ENCODE results near the gene RNF31. TPM values are rescaled to one million over a fixed set of nuclear protein-coding genes. Genes with fewer than 3 reads are reported as not detected.

Gene RNF31
- polyA plus RNA-seq, 4 donors = 33.7 to 83.0 (median 48.9) TPM

DNA sequence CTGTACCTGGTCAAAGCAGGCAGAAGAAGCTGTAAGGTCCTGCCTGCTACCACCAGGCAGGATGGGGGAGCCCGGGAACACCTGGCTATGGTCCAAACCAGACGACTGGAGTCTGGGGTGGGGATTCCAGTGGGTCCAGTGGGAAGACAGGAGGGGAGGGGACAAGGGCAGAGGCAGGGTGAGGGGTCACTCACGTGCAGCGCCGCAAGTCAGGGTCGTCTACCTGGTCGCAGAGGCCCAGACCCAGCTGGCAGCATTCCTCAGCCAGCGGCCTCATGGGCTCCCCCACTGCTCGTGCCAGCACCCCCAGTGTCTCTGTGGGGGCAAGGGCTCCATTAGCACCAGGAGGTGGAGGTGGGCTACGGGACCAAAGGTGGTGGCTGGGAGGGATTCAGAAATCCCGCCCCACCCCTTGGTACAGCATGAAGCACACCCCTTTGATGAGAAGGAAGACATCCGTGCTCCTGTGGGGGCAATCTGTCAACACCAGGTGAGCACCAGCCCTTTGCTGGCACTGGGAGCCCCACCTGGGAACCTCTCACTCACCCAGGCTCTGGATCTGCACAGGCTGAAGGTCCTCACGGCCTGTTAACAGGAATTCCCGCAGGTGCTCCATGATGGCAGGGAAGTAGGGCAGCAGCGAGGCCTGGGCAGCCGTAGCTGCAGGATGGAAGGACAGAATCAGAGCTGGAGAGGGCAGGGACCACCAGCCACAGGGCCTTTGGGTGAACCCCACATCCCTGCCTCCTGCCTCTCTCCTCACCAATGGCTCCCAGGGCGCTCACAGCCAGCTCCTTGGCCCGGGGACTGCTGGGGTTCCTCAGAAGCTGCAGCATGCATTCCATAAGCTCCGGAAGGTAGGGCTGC, 37.0 kb downstream of the RNF31 start:
- H3K4me3 ChIP-seq (ENCODE audit: low read depth in 1 of 3, low read length in 3 of 3) = no peak overlapping the region
- peaks cover 5 to 84% (median 9%) of the 10 kb centered on the region in 3 donors for H3K36me3 ChIP-seq (ENCODE audit: control insufficient read depth in 3 of 3, insufficient read depth in 2 of 3, low read depth in 1 of 3, low read length in 3 of 3)
- H3K4me1 ChIP-seq (ENCODE audit: control insufficient read depth in 3 of 3, insufficient read depth in 2 of 3, low read depth in 1 of 3, low read length in 2 of 3) = peaks cover 0 to 50% (median 6%) of the 10 kb centered on the region in 3 donors
- FAIRE-seq (no peak), DNase-seq (no peak)
- no peaks in the 10 kb centered on the region for H3K9me3 ChIP-seq (ENCODE audit: control insufficient read depth in 2 of 2, insufficient read depth in 1 of 2, low read depth in 1 of 2, low read length in 1 of 2)
- no peak overlapping the region for H3K27ac ChIP-seq (ENCODE audit: low read depth in 1 of 3, low read length in 2 of 3)
- 89 to 94% (median 91%) methylated on average over 19 of the region's 19 CpGs for WGBS, 3 donors
- H3K27me3 ChIP-seq (ENCODE audit: control insufficient read depth in 3 of 3, insufficient read depth in 3 of 3, low read length in 3 of 3) = no peaks in the 10 kb centered on the region

DNA sequence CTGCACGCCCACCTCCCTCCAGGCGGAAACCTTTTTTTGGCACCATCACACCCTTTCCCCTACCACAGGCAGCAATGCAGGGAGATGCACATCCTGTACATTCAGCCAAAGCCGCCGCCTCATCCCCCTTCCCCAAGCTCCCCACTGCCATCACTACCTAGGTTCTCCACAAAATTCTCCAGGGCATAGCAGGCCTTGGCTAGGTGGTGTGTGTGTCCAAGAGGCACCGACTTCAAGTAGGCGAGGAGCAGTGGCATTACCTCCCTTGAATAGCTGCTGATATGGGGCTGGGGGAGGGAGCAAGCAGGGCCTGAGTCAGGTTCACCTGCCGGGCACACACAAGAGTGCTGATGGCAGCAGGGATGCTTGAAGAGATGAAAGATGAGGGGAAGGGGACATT, 37.7 kb downstream of the RNF31 start:
- no peak for FAIRE-seq
- no peaks in the 10 kb centered on the region for H3K27me3 ChIP-seq (ENCODE audit: control insufficient read depth in 3 of 3, insufficient read depth in 3 of 3, low read length in 3 of 3)
- peaks cover 0 to 43% (median 6%) of the 10 kb centered on the region in 3 donors for H3K4me1 ChIP-seq (ENCODE audit: control insufficient read depth in 3 of 3, insufficient read depth in 2 of 3, low read depth in 1 of 3, low read length in 2 of 3)
- H3K27ac ChIP-seq (ENCODE audit: low read depth in 1 of 3, low read length in 2 of 3) = no peak overlapping the region
- DNase-seq = no peak
- H3K4me3 ChIP-seq (ENCODE audit: low read depth in 1 of 3, low read length in 3 of 3) = no peak overlapping the region
- 95 to 98% (median 95%) methylated on average over 7 of the region's 7 CpGs for WGBS, 3 donors
- H3K9me3 ChIP-seq (ENCODE audit: control insufficient read depth in 2 of 2, insufficient read depth in 1 of 2, low read depth in 1 of 2, low read length in 1 of 2) = no peaks in the 10 kb centered on the region
- H3K36me3 ChIP-seq (ENCODE audit: control insufficient read depth in 3 of 3, insufficient read depth in 2 of 3, low read depth in 1 of 3, low read length in 3 of 3) = peaks cover 2 to 82% (median 9%) of the 10 kb centered on the region in 3 donors

DNA sequence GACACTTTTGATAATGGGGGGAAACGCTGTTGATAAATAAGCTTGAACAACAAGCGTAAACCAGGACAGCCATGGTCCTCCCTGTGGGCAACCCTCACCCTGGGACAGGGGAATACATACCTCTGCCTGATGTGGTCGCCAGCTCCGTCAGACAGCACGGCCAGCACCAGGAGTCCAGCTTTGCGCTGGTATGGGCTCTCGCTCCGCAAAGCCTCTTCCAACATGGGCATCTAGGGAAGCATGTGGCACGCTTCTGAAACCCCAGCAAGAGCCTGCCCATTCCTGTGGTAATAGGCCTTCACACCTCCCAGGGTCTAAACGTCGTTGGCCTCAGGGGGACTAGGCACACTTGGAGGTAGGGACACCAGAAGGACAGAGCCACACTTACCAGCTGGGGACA, 38.4 kb downstream of the RNF31 start:
- WGBS, 3 donors = 90 to 95% (median 94%) methylated on average over 11 of the region's 11 CpGs
- DNase-seq (no peak), FAIRE-seq (no peak)
- Histone ChIP-seq H3K4me1 (ENCODE audit: control insufficient read depth in 3 of 3, insufficient read depth in 2 of 3, low read depth in 1 of 3, low read length in 2 of 3) (peaks cover 0 to 36% (median 6%) of the 10 kb centered on the region in 3 donors), H3K4me3 (ENCODE audit: low read depth in 1 of 3, low read length in 3 of 3) (no peak overlapping the region), H3K36me3 (ENCODE audit: control insufficient read depth in 3 of 3, insufficient read depth in 2 of 3, low read depth in 1 of 3, low read length in 3 of 3) (peaks cover 2 to 80% (median 9%) of the 10 kb centered on the region in 3 donors), H3K9me3 (ENCODE audit: control insufficient read depth in 2 of 2, insufficient read depth in 1 of 2, low read depth in 1 of 2, low read length in 1 of 2) (no peaks in the 10 kb centered on the region), H3K27me3 (ENCODE audit: control insufficient read depth in 3 of 3, insufficient read depth in 3 of 3, low read length in 3 of 3) (no peaks in the 10 kb centered on the region), H3K27ac (ENCODE audit: low read depth in 1 of 3, low read length in 2 of 3) (no peak overlapping the region)

DNA sequence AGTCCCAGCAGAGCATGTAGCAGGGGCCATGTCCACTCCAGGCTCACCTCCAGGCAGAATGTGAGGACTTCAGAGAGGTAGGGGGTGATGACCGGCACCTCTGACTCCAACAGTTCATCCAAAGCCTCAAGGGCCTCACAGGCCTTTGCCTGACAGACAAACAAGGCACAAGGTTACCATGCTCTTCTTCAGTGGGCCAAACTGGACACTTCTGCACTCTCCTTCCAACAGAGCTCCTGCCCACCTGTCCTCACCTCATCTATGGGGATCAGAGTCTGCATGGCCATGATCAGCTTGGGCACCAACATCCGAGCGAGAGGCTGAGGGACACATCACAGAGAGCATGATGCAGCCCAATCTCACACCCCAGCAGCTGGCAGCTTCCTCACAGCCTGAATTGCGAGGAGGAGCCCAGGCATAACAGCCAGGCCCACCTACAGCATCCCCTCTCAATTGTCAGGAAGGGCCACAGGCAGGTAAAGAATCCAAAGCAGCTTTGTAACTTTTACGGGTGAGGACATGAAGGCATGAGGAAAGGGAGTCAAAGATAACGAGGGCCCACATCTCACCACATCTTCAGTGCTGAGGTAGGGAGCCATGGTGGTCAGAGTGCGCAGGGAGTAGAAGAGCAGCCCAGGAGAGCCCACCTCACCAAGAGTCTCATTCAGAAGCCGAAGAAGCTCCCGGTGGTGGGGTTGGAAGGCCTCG, 39.7 kb downstream of the RNF31 start:
- H3K27ac ChIP-seq (ENCODE audit: low read depth in 1 of 3, low read length in 2 of 3) = no peak overlapping the region
- FAIRE-seq (no peak), DNase-seq (no peak)
- H3K4me3 ChIP-seq (ENCODE audit: low read depth in 1 of 3, low read length in 3 of 3) = no peak overlapping the region
- 90 to 94% (median 92%) methylated on average over 9 to 10 of the region's 10 CpGs for WGBS, 3 donors
- peaks cover 0 to 24% (median 6%) of the 10 kb centered on the region in 3 donors for H3K4me1 ChIP-seq (ENCODE audit: control insufficient read depth in 3 of 3, insufficient read depth in 2 of 3, low read depth in 1 of 3, low read length in 2 of 3)
- no peaks in the 10 kb centered on the region for H3K9me3 ChIP-seq (ENCODE audit: control insufficient read depth in 2 of 2, insufficient read depth in 1 of 2, low read depth in 1 of 2, low read length in 1 of 2)
- no peaks in the 10 kb centered on the region for H3K27me3 ChIP-seq (ENCODE audit: control insufficient read depth in 3 of 3, insufficient read depth in 3 of 3, low read length in 3 of 3)
- H3K36me3 ChIP-seq (ENCODE audit: control insufficient read depth in 3 of 3, insufficient read depth in 2 of 3, low read depth in 1 of 3, low read length in 3 of 3) = peaks cover 0 to 73% (median 10%) of the 10 kb centered on the region in 3 donors

DNA sequence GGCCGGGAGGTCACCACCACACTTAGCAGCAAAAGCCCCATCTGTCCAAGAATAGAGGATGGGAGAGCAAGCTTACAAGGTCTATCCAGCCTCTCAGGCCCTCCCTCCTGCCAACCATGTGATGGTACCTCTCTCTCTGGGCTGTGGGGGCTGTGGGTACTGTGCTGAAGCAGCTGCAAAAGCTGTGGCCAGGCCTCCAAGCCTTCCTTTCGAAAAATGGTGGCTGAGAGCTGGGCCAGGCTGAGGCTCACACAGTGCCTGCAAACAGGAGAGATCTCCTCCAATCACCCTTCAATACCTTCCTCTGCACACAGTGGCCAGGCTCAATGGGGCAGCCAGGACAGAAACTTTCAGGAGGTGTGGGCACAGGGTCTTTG, 40.2 kb downstream of the RNF31 start:
- peaks cover 0 to 21% (median 6%) of the 10 kb centered on the region in 3 donors for H3K4me1 ChIP-seq (ENCODE audit: control insufficient read depth in 3 of 3, insufficient read depth in 2 of 3, low read depth in 1 of 3, low read length in 2 of 3)
- H3K36me3 ChIP-seq (ENCODE audit: control insufficient read depth in 3 of 3, insufficient read depth in 2 of 3, low read depth in 1 of 3, low read length in 3 of 3) = peaks cover 0 to 73% (median 10%) of the 10 kb centered on the region in 3 donors
- H3K4me3 ChIP-seq (ENCODE audit: low read depth in 1 of 3, low read length in 3 of 3) = peak overlapping the region in 1 of 3 donors; percentile 80
- no peaks in the 10 kb centered on the region for H3K9me3 ChIP-seq (ENCODE audit: control insufficient read depth in 2 of 2, insufficient read depth in 1 of 2, low read depth in 1 of 2, low read length in 1 of 2)
- WGBS, 3 donors = 86 to 92% (median 90%) methylated on average over 2 of the region's 2 CpGs
- DNase-seq (no peak), FAIRE-seq (no peak)
- H3K27ac ChIP-seq (ENCODE audit: low read depth in 1 of 3, low read length in 2 of 3) = peak overlapping the region in 2 of 3 donors; percentile 8 to 84
- no peaks in the 10 kb centered on the region for H3K27me3 ChIP-seq (ENCODE audit: control insufficient read depth in 3 of 3, insufficient read depth in 3 of 3, low read length in 3 of 3)

DNA sequence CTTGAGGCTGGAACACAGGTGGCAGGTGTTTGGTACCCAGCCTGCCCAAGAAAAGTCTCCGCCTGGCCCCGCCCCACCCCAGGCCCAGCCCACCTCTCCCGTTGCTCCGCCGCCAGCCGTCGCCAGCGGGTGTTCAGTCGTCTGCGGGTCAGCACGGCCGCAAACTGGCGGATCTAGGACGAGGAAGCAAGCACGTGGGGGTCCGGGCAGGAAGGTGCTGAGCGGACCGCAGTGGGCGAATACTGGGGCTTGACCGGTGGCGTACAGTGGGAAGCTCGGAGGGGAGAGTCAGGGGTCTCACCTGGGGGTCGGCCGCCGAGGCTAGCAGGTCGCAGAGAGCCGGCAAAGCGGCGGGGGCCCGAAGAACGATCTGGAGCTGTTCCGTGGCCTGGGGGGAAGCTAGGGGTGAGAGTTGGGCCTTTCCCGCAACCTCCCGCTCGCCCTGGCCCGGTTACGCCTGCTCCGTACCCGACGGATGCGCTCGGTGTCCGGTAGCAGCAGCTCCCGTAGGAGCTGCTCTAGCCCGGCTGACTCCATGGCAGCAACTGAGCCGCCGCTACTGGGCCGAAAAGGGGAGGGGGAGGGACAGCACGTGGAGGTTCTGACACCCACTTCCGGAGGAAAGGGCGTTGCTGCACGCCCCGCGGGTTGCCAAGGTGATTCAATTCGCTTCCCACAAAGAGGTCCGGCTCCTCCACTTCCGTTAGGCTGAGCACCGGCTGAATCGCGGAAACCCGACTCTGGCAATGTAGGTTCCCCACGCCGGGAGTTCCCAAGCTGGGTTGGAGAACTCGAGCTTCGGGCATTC, 41.2 kb downstream of the RNF31 start, which contains the start of gene IPO4:
Gene IPO4, minus strand, starts transcription at position 566 of the 808 bp plus-strand sequence. Its CDS starts 29 bp downstream, at position 537.
- Histone ChIP-seq H3K4me3 (ENCODE audit: low read depth in 1 of 3, low read length in 3 of 3) (peak within 1 kb of the TSS; percentile 54 to 80 (median 70)), H3K36me3 (ENCODE audit: control insufficient read depth in 3 of 3, insufficient read depth in 2 of 3, low read depth in 1 of 3, low read length in 3 of 3) (peaks cover 0 to 71% (median 5%) of the 10 kb centered on the region in 3 donors), H3K27ac (ENCODE audit: low read depth in 1 of 3, low read length in 2 of 3) (peak within 1 kb of the TSS in 2 of 3 donors; percentile 74 to 84), H3K9me3 (ENCODE audit: control insufficient read depth in 2 of 2, insufficient read depth in 1 of 2, low read depth in 1 of 2, low read length in 1 of 2) (no peaks in the 10 kb centered on the region), H3K27me3 (ENCODE audit: control insufficient read depth in 3 of 3, insufficient read depth in 3 of 3, low read length in 3 of 3) (no peaks in the 10 kb centered on the region), H3K4me1 (ENCODE audit: control insufficient read depth in 3 of 3, insufficient read depth in 2 of 3, low read depth in 1 of 3, low read length in 2 of 3) (peaks cover 0 to 21% (median 6%) of the 10 kb centered on the region in 3 donors)
- WGBS, 3 donors = 0% methylated on average over 59 to 65 of the region's 65 CpGs
- DNase-seq = peak; percentile 96 to 97
- no peak for FAIRE-seq

GRCh38 chr14:24189059-24189375, 41.7 kb downstream of the RNF31 start:
- no peak for FAIRE-seq
- DNase-seq = no peak
- Histone ChIP-seq H3K36me3 (ENCODE audit: control insufficient read depth in 3 of 3, insufficient read depth in 2 of 3, low read depth in 1 of 3, low read length in 3 of 3) (peaks cover 0 to 65% (median 4%) of the 10 kb centered on the region in 3 donors), H3K4me3 (ENCODE audit: low read depth in 1 of 3, low read length in 3 of 3) (peak overlapping the region in 1 of 3 donors; percentile 80), H3K4me1 (ENCODE audit: control insufficient read depth in 3 of 3, insufficient read depth in 2 of 3, low read depth in 1 of 3, low read length in 2 of 3) (peaks cover 0 to 22% (median 6%) of the 10 kb centered on the region in 3 donors), H3K27ac (ENCODE audit: low read depth in 1 of 3, low read length in 2 of 3) (peak overlapping the region in 2 of 3 donors; percentile 42 to 44), H3K9me3 (ENCODE audit: control insufficient read depth in 2 of 2, insufficient read depth in 1 of 2, low read depth in 1 of 2, low read length in 1 of 2) (no peaks in the 10 kb centered on the region), H3K27me3 (ENCODE audit: control insufficient read depth in 3 of 3, insufficient read depth in 3 of 3, low read length in 3 of 3) (no peaks in the 10 kb centered on the region)
- WGBS, 3 donors = 0 to 4% (median 1%) methylated on average over 3 of the region's 3 CpGs

- no peak for DNase-seq
- H3K4me1 ChIP-seq (ENCODE audit: control insufficient read depth in 3 of 3, insufficient read depth in 2 of 3, low read depth in 1 of 3, low read length in 2 of 3) = peaks cover 0 to 22% (median 6%) of the 10 kb centered on the region in 3 donors
- WGBS, 3 donors = 94 to 96% (median 95%) methylated on average over 9 of the region's 9 CpGs
- H3K4me3 ChIP-seq (ENCODE audit: low read depth in 1 of 3, low read length in 3 of 3) = no peak overlapping the region
- H3K27me3 ChIP-seq (ENCODE audit: control insufficient read depth in 3 of 3, insufficient read depth in 3 of 3, low read length in 3 of 3) = no peaks in the 10 kb centered on the region
- peaks cover 0 to 61% (median 2%) of the 10 kb centered on the region in 3 donors for H3K36me3 ChIP-seq (ENCODE audit: control insufficient read depth in 3 of 3, insufficient read depth in 2 of 3, low read depth in 1 of 3, low read length in 3 of 3)
- H3K9me3 ChIP-seq (ENCODE audit: control insufficient read depth in 2 of 2, insufficient read depth in 1 of 2, low read depth in 1 of 2, low read length in 1 of 2) = no peaks in the 10 kb centered on the region
- H3K27ac ChIP-seq (ENCODE audit: low read depth in 1 of 3, low read length in 2 of 3) = no peak overlapping the region
- no peak for FAIRE-seq
Measured at GRCh38 chr14:24189460-24189859, 42.2 kb downstream of the RNF31 start.

All from small intestine (tissue), 7 donors.